GM18870 (cell line): ENCODE results near the gene EPB41L1.

Experiments
- ATAC-seq: cut with Tn5 transposase; IDR thresholded peaks from one replicate; pipeline ENCODE4 v1.9.1; 2021; ENCODE audit warnings: moderate library complexity; ENCODE audit not compliant: unreplicated experiment

Gene EPB41L1

GRCh38 chr20:36275441-36276189, 121.1 kb downstream of the EPB41L1 start:
- ATAC-seq, result no peak

- no peak for ATAC-seq
Measured at GRCh38 chr20:36277546-36277945, 123.0 kb downstream of the EPB41L1 start.

- no peak for ATAC-seq
Measured at GRCh38 chr20:36279362-36279761, 124.8 kb downstream of the EPB41L1 start.

- no peak for ATAC-seq
Measured at GRCh38 chr20:36279776-36280175, 125.2 kb downstream of the EPB41L1 start.

- ATAC-seq, result no peak
Measured at GRCh38 chr20:36281785-36282380, 127.3 kb downstream of the EPB41L1 start.
